ENCODE results near the gene MAP2K2. TPM values are rescaled to one million over a fixed set of nuclear protein-coding genes. Genes with fewer than 3 reads are reported as not detected.

Gene MAP2K2
- total RNA-seq, 1 experiment from 2014 or later, result 171 TPM

GRCh38 chr19:4086411-4086867 lies 37.5 kb downstream of the MAP2K2 start:
- CTCF ChIA-PET, result interaction anchor here (0.5 kb wide), 1 partner anchor 90 kb away, joined by 3 read pairs; no protein-coding TSS in a partner anchor
- H3K36me3 Mint-ChIP-seq (ENCODE audit: insufficient read depth, unreplicated experiment), result peaks cover 37% of the 10 kb centered on the region
- no peaks in the 10 kb centered on the region for H3K9me3 Mint-ChIP-seq (ENCODE audit: unreplicated experiment)
- no peak overlapping the region for H3K4me3 Mint-ChIP-seq (ENCODE audit: unreplicated experiment)
- no peak overlapping the region for H3K27ac Mint-ChIP-seq (ENCODE audit: low read depth, unreplicated experiment)
- no peaks in the 10 kb centered on the region for H3K27me3 Mint-ChIP-seq (ENCODE audit: insufficient read depth, unreplicated experiment)
- BruUV-seq (replicated peaks), result no TSS peak
- DNase-seq (ENCODE audit: unreplicated experiment), result no peak
- POLR2A ChIA-PET, result no interaction called here
- no peak for TF ChIP-seq CTCF (IDR thresholded peaks at IDR 0.05; ENCODE audit: unreplicated experiment)
- no peaks in the 10 kb centered on the region for H3K4me1 Mint-ChIP-seq (ENCODE audit: insufficient read depth, unreplicated experiment)
- intact Hi-C loops (cut with micrococcal nuclease), result no loop called here

- TF ChIP-seq CTCF (IDR thresholded peaks at IDR 0.05; ENCODE audit: unreplicated experiment), result no peak
- Mint-ChIP-seq H3K27ac (ENCODE audit: low read depth, unreplicated experiment) (no peak overlapping the region), H3K27me3 (ENCODE audit: insufficient read depth, unreplicated experiment) (no peaks in the 10 kb centered on the region), H3K36me3 (ENCODE audit: insufficient read depth, unreplicated experiment) (peaks cover 25% of the 10 kb centered on the region), H3K9me3 (ENCODE audit: unreplicated experiment) (no peaks in the 10 kb centered on the region), H3K4me3 (ENCODE audit: unreplicated experiment) (no peak overlapping the region), H3K4me1 (ENCODE audit: insufficient read depth, unreplicated experiment) (no peaks in the 10 kb centered on the region)
- no TSS peak for BruUV-seq (replicated peaks)
- intact Hi-C loops (cut with micrococcal nuclease), result no loop called here
- POLR2A ChIA-PET, result no interaction called here
- no peak for DNase-seq (ENCODE audit: unreplicated experiment)
- CTCF ChIA-PET, result no interaction called here
These were observed 39.4 kb downstream of the MAP2K2 start for GRCh38 chr19:4084547-4084877.

- no peaks in the 10 kb centered on the region for H3K9me3 Mint-ChIP-seq (ENCODE audit: unreplicated experiment)
These were observed 40.0 kb downstream of the MAP2K2 start for GRCh38 chr19:4083677-4084546.

GRCh38 chr19:4082172-4082571 lies 41.8 kb downstream of the MAP2K2 start:
- no TSS peak for BruUV-seq (replicated peaks)
- no peak for DNase-seq (ENCODE audit: unreplicated experiment)
- H3K4me1 Mint-ChIP-seq (ENCODE audit: insufficient read depth, unreplicated experiment), result no peaks in the 10 kb centered on the region
- TF ChIP-seq CTCF (IDR thresholded peaks at IDR 0.05; ENCODE audit: unreplicated experiment), result no peak
- H3K9me3 Mint-ChIP-seq (ENCODE audit: unreplicated experiment), result no peaks in the 10 kb centered on the region
- ChIA-PET CTCF (no interaction called here), POLR2A (no interaction called here)
- intact Hi-C loops (cut with micrococcal nuclease), result no loop called here
- H3K36me3 Mint-ChIP-seq (ENCODE audit: insufficient read depth, unreplicated experiment), result peaks cover 15% of the 10 kb centered on the region
- H3K4me3 Mint-ChIP-seq (ENCODE audit: unreplicated experiment), result no peak overlapping the region
- H3K27ac Mint-ChIP-seq (ENCODE audit: low read depth, unreplicated experiment), result no peak overlapping the region
- H3K27me3 Mint-ChIP-seq (ENCODE audit: insufficient read depth, unreplicated experiment), result no peaks in the 10 kb centered on the region

More at GRCh38 chr19:4083677-4084546, 40.0 kb downstream of the MAP2K2 start:
- TF ChIP-seq CTCF (IDR thresholded peaks at IDR 0.05; ENCODE audit: unreplicated experiment), result no peak
- H3K27me3 Mint-ChIP-seq (ENCODE audit: insufficient read depth, unreplicated experiment), result no peaks in the 10 kb centered on the region
- no peaks in the 10 kb centered on the region for H3K4me1 Mint-ChIP-seq (ENCODE audit: insufficient read depth, unreplicated experiment)
- intact Hi-C loops (cut with micrococcal nuclease), result no loop called here
- no peak overlapping the region for H3K4me3 Mint-ChIP-seq (ENCODE audit: unreplicated experiment)
- ChIA-PET POLR2A (interaction anchor here (0.7 kb wide), 1 partner anchor 9 kb away, joined by 3 read pairs; no protein-coding TSS in a partner anchor), CTCF (no interaction called here)
- peaks cover 21% of the 10 kb centered on the region for H3K36me3 Mint-ChIP-seq (ENCODE audit: insufficient read depth, unreplicated experiment)
- no peak for DNase-seq (ENCODE audit: unreplicated experiment)
- no peak overlapping the region for H3K27ac Mint-ChIP-seq (ENCODE audit: low read depth, unreplicated experiment)
- no TSS peak for BruUV-seq (replicated peaks)

Data from MCF 10A (cell line).